ENCODE results near the gene ASIC4.

The ASIC4 gene, protein sequence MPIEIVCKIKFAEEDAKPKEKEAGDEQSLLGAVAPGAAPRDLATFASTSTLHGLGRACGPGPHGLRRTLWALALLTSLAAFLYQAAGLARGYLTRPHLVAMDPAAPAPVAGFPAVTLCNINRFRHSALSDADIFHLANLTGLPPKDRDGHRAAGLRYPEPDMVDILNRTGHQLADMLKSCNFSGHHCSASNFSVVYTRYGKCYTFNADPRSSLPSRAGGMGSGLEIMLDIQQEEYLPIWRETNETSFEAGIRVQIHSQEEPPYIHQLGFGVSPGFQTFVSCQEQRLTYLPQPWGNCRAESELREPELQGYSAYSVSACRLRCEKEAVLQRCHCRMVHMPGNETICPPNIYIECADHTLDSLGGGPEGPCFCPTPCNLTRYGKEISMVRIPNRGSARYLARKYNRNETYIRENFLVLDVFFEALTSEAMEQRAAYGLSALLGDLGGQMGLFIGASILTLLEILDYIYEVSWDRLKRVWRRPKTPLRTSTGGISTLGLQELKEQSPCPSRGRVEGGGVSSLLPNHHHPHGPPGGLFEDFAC

DNA sequence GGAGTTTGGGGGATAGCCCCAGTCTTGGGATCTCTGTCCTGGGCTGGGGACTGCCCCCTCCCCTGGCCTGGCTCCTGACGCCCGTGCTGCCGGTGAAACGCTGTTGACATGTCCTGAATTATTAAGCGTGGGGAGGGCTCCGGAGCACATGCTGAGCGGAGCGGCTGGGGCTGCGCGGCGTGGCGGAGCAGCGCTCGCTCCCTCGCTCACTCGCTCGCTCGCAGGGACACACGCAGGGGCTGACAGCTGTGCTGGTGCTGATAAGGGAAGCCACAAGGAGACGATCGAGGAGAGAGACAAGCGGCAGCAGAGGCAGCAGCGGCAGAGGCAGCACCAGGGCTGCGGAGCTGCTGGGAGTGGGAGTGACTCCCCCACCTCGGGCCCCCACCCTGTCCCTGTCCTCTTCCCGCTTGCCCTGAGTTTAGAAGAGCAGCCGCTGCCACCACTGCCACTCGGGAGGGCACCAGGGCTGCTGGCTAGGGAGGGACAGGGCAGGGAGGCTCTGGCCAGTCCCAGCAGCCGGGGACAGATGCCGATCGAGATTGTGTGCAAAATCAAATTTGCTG, at the start of gene ASIC4:
ASIC4 (plus strand) TSS at position 287 of the 566 bp plus-strand sequence; CDS start at position 530, 243 bp downstream.
- DNase-seq (ENCODE audit: low read depth in 3 of 3, low spot score in 1 of 3), result no peak

DNA sequence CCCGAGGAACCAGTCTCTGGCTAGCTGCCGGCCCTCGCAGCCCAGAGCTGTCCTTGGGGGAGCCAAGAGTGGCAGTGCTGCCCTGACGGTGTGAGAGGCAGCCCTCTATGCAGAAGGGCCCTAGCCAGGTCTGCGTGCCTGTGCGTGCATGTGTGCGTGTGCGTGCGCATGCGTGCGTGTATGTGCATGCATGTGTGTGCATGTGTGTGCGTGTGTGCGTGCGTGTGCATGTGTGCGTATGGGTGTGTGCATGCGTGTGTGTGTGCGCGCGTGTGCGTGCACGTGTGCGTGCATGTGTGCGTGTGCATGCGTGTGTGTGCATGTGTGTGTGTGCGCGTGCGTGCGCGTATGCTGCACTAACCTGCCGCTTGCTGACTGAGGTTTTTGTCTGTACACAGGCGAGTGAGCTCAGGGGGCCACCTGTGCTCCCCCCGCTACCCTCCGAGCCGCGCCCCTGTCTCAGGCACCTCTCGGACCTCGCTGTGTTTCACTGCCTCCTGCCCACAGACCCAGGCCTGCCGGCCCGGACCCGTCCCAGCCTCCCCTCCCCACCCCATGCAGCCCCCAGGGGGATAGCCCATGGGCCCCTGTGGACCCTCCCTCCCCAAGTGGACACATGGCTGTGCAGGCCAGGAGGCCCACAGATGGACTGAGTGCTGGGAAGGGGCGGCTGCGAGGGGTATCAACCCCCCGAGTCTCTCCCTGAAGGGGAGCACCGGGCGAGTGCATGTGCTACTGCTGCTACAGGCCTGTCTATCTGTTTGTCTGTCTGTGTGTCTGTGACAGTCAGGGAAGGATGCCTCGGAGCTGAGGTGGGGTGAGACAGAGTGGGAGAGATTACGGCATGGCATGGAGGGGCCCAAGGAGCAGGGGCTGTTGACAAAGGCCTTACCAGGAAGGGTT, 48.4 kb upstream of the ASIC4 start:
- DNase-seq (ENCODE audit: low read depth in 3 of 3, low spot score in 1 of 3), result no peak

DNA sequence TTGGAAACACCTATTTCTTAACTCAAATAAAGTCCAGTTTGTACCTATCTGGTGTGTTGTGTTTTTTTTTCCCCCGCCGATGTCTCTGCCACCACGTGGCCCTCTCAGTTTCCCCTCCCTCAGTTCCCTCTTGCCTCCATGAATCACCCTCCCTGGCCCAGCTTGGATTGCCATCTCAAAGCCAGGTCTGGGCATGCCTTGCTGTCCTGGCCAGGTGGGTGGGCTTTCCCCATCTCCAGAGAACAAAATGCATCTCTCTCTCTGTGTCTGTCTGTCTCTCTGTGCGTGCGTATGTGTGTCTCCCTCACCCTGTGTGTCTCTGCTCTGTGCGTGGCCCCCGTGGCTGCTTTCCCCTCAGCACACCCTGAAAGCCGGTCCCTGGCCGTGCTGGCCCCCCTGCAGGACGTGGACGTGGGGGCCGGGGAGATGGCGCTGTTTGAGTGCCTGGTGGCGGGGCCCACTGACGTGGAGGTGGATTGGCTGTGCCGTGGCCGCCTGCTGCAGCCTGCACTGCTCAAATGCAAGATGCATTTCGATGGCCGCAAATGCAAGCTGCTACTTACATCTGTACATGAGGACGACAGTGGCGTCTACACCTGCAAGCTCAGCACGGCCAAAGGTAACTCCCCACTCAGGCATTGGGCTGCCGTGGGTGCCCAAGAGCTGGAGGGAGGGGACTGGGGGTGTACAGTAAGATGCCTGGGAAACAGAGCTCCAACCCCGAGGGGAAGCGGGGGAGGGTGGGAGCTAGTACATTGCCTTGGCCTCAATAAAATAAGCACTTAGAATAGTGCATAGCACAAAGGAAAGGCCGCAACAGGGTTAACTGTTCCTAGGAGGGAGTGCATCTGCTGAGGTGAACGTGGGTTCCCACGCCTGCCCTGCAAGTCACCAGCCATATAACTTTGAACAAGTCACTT, 47.2 kb upstream of the ASIC4 start:
- DNase-seq (ENCODE audit: low read depth in 3 of 3, low spot score in 1 of 3), result no peak

DNA sequence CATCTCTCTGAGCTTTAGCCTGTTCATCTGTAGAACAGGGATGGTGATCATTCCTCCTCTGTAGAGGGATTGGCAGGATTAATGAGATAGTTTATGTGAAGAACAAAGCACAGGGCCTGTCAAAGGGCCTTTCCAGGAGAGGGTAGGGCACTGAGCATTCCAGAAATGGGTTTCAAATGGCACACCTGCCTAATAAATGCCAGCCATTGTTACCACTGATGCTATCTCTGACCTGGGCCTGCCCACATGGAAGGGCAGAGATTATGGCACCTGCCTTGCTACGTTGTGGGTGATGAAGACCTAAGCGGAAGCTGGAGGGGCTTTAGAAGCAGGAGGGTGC, 46.6 kb upstream of the ASIC4 start:
- DNase-seq (ENCODE audit: low read depth in 3 of 3, low spot score in 1 of 3), result no peak

DNA sequence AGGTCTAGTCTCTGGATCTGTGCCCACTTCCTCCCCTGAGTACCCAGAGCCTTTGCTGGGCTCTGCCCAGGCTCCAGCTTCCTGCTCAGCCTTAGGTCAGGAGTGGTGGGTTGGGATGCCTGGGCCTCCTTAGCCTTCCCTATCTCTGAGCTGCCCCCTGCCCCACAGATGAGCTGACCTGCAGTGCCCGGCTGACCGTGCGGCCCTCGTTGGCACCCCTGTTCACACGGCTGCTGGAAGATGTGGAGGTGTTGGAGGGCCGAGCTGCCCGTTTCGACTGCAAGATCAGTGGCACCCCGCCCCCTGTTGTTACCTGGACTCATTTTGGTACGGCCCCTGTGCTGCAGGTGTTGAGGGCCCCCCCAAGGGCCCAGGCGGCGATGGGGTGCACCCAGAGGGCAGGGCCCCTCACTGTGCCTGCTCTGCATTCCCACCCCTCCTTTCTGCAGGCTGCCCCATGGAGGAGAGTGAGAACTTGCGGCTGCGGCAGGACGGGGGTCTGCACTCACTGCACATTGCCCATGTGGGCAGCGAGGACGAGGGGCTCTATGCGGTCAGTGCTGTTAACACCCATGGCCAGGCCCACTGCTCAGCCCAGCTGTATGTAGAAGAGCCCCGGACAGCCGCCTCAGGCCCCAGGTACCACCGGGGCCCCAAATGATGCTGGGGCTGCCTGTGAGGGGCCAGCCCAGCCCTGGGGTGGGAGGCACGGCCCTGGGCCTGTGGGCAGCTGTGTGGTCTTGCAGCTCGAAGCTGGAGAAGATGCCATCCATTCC, 45.7 kb upstream of the ASIC4 start:
- no peak for DNase-seq (ENCODE audit: low read depth in 3 of 3, low spot score in 1 of 3)

DNA sequence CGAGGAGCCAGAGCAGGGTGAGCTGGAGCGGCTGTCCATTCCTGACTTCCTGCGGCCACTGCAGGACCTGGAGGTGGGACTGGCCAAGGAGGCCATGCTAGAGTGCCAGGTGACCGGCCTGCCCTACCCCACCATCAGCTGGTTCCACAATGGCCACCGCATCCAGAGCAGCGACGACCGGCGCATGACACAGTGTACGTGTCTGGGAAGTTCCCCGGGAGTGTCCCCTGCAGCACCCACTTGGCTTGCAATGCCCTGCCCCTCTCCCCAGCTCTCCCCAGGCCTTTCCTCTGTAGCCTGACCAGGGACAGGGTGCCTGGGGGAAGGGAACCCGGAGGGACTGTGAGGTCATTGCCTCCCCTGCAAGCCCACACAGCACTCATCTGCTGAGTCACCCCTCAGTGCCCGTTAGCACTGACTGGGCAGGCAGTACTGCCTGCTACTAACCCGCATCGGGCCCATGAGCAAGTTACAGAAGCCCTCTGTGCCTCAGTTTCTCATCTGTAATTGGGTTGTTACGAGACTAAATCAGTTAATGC, 45.0 kb upstream of the ASIC4 start:
- no peak for DNase-seq (ENCODE audit: low read depth in 3 of 3, low spot score in 1 of 3)

DNA sequence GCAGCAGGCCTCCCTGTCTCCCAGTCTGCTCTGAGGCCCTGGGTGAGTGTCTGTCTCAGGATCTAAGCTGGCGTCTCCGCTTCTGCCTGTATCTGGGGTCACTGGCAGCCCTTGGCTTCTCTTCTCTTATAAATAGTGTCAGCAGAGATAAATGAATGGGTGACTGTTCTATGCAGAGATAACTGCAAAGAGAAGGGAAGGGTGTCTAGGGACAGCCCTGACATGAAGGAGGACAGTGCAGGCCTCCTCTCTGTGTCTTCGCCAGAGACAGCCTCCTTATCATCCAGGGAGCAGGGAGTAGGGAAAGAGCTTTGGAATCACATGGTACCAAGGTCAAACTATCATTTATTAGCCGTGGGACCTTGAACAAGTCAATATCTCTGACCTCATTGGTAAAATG, 43.9 kb upstream of the ASIC4 start:
- no peak for DNase-seq (ENCODE audit: low read depth in 3 of 3, low spot score in 1 of 3)

DNA sequence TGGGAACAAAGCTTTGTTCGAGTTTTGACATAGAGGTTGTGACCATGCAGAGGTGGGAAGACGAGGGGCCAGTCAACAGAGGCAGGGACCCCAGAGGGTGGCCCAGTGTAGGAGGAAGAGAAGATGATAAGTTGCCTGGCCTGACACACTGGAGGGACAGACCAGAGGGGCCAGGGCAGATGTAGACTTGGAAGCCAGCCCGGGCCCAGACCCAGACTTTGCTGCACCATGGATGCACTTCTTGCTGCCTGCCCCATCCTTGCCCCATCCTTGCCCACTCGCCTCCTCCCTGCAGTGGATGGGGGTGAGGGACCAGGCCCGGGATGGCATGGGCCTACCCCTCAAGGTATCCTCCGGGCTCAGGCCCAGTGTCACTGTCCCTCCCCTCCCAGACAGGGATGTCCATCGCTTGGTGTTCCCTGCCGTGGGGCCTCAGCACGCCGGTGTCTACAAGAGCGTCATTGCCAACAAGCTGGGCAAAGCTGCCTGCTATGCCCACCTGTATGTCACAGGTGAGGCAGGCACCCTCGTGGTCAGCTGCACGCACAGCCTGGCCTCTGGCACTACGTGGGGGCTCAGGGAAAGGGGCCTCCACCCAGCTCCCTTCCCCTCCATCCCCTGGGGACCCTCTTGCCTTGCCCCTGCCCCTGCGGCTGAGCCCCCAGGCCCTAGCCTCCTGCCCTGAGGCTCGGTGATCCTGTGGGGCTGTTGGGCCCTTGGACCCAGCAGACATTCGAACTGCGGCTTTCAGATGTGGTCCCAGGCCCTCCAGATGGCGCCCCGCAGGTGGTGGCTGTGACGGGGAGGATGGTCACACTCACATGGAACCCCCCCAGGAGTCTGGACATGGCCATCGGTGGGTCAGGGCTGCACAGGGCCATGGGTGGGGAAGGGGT, 42.6 kb upstream of the ASIC4 start:
- no peak for DNase-seq (ENCODE audit: low read depth in 3 of 3, low spot score in 1 of 3)

DNA sequence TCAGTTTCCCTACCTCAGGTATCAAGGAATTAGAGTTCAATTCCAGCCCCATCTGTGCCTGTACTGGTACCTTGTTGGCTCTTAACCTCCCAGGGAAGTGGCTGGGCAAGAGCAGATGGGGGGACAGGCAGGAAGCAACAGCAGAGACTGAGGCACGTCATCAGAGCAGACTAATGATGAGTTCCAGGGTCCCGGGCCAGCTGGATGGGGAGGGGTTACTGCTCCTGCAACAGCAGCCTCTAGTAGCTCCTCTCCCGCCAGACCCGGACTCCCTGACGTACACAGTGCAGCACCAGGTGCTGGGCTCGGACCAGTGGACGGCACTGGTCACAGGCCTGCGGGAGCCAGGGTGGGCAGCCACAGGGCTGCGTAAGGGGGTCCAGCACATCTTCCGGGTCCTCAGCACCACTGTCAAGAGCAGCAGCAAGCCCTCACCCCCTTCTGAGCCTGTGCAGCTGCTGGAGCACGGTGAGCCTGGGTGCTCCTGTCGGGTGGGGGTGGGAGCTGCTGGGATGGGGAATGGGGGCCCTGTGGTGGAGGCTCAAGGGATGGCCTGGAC, 41.6 kb upstream of the ASIC4 start:
- no peak for DNase-seq (ENCODE audit: low read depth in 3 of 3, low spot score in 1 of 3)

DNA sequence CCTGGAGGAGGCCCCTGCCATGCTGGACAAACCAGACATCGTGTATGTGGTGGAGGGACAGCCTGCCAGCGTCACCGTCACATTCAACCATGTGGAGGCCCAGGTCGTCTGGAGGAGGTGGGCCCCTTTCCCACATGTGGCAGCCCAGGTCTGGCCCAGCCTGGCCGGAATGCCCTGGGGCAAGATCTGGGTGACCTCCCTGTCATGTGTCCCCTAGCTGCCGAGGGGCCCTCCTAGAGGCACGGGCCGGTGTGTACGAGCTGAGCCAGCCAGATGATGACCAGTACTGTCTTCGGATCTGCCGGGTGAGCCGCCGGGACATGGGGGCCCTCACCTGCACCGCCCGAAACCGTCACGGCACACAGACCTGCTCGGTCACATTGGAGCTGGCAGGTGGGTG, 40.8 kb upstream of the ASIC4 start:
- DNase-seq (ENCODE audit: low read depth in 3 of 3, low spot score in 1 of 3), result no peak

DNA sequence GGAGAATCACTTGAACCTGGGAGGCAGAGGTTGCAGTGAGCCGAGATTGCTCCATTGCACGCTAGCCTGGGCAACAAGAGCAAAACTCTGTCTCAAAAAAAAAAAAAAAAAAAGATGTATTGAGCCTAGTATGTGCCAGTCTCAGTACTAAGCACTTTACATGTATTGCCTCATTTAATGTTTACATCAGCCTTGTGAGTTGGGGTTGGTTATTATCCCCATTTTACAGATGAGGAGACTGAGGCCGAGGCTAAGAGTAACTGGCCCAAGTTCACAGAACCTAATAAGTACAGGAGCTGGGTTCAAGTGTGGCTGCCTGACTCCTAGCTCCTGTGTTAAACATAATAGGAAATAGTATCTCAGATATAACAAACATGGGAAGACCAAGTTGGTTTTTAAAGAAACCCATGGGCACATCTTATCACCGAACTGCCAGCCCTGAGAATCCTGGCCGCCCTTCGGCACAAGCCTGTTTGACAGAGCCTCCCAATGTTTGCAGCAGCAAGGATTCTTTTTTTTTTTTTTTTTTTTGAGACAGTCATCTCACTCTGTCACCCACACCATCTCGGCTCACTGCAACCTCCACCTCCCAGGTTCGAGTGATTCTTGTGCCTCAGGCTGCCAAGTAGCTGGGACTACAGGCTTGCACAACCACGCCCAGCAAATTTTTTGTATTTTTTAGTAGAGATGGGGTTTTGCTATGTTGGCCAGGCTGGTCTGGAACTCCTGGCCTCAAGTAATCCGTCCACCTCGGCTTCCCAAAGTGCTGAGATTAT, 39.8 kb upstream of the ASIC4 start:
- DNase-seq (ENCODE audit: low read depth in 3 of 3, low spot score in 1 of 3), result no peak

DNA sequence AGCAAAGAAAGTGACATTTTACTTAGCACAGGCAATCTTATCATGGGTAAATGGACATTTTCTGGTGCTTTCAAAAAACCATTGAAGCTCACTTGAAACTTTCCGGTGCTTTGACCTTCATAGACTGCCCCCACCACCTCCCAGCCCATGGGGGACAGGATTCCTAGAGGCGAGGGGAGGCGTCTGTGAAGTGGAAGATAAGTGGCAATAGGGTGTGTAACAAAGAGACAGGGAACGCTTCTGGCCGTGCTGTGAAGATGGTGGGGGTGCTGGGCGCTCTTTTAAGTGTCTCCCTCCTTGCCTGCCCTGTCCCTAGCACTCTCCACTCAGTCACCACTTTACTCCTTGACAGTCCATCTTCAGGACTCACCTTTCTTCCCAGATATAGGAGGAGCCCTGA, 39.0 kb upstream of the ASIC4 start:
- no peak for DNase-seq (ENCODE audit: low read depth in 3 of 3, low spot score in 1 of 3)

DNA sequence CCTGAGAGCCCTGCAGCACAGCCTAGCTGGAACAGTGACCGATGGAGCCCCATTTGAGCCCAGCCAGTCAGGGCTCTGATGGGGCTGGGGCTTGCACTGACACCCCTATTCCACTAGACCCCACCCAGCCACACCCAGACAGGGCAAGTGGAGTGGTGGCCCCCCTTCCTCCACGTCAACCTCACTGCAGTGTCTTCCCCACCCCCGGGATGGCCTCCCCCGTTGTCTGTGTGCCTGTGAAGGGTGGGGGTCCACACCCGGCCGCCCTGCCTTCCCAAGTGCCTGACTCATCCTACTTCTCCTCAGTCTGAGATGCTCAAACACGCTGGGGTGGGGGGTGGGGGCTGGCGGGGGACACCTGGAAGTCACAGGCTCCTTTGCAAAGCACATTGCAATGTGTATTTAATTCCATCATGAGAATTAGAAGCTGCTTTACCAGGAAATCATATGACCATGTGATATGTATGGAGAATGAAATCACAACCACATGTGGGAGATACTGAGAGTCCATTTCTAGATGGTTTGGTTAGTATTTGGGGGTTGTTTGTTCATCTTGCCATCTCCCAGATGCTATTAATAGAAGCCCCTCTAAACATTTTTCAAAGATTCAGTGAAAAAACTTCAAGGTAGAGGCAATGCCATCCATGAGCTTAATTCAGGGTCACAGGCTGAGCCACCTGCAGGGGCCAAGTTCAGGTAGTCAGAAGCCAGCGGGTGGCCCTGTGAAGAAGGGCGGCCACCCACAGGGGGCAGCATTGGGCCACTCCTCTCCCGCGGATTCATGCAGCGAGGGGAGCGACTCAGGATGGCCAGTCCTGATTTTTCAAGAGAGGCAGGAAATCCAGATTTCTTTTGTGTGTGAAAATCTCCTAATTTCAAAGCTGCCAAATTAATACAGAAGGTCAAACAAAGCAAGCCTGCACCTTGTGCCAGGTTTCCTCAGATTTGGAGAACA, 38.3 kb upstream of the ASIC4 start:
- peak in 2 of 3 donors; percentile 22 to 49 for DNase-seq (ENCODE audit: low read depth in 3 of 3, low spot score in 1 of 3)

DNA sequence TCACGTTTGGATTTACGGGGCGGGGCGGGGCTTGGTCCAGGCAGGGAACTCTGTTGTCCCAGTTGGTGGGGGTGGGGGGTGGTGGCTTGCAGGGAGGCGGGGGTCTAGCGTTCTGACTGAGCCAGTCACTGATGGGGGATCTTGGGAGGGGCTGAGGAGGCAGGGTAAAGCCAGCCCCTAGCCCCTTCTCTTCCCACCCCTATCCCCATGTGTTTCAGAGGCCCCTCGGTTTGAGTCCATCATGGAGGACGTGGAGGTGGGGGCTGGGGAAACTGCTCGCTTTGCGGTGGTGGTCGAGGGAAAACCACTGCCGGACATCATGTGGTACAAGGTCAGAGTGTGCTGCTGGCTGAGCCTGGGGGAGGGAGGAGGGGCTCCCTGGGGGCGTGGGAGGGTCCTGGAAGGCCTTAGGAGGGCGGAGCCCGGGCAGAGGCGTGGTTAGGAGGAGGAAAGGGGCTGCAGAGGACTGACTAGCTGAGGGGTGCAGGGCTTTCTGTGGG, 37.6 kb upstream of the ASIC4 start:
- no peak for DNase-seq (ENCODE audit: low read depth in 3 of 3, low spot score in 1 of 3)

DNA sequence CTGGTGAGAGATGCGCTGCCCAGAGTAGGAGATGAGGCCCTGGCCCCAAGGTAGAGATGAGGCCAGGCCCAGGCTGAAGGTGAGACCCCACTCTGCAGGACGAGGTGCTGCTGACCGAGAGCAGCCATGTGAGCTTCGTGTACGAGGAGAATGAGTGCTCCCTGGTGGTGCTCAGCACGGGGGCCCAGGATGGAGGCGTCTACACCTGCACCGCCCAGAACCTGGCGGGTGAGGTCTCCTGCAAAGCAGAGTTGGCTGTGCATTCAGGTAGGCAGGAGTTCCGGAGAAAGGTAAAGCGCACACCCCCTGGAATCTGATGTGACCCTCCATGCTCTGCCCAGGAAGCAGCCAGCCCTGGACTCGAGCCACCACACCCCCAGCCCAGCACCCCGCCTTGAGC, 37.1 kb upstream of the ASIC4 start:
- no peak for DNase-seq (ENCODE audit: low read depth in 3 of 3, low spot score in 1 of 3)

DNA sequence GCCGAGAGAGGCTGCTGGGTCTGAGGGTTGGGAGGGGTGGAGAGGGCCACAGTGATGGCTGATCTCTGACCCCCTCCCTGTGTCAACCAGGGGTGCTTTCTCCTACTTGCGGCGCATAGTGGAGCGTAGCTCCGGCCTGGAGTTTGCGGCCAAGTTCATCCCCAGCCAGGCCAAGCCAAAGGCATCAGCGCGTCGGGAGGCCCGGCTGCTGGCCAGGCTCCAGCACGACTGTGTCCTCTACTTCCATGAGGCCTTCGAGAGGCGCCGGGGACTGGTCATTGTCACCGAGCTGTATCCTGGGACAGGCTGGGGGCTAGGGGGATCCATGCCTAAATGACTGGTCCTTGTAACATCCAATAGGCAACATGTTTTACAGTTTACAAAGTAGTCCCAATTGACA, 36.5 kb upstream of the ASIC4 start:
- no peak for DNase-seq (ENCODE audit: low read depth in 3 of 3, low spot score in 1 of 3)

Data from stimulated activated CD4-positive, alpha-beta T cell treated with anti-CD3 and anti-CD28 coated beads, TNF-alpha, amount 100 ng/mL, for 1 hour (primary cell).